ENCODE data around the gene RBMS1. TPM values are rescaled to one million over a fixed set of nuclear protein-coding genes. Genes with fewer than 3 reads are reported as not detected.

The RBMS1 gene
- total RNA-seq, 1 experiment from 2014 or later = 77.5 TPM

DNA sequence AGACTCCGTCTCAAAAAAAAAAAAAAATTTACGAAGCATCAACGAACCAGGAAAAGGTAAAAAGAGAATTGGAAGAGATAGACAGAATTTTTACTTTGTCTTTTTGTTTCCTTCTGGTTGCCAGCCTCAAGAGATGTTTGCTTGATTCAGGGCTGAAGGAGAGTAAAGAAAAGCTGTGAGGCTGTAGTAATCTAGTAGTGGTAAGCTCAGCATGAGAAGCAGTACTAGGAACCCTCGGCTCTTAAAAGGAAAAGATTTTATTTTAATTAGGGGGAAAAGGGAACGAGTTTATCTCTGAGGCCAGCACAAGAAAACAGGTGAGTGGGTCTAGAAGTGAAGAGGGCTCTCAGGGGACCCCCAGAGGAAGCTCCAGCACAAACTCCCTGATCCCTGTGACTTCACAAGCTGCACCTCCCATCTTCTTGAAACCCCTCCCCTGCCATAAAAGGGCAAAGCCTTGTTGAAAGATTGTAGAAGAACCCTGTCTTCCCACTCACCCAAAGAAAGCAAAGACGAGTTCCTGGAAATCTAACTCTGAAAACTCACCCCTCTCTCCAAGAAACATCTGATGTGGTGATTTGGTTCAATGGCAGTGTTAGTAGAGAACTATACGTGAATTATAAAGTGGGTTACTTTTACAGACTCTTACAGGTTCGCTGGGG is 8.6 kb downstream of the RBMS1 start:
- Histone ChIP-seq H4K5ac (ENCODE audit: insufficient read length, low read depth, low read length) (no peak overlapping the region), H3K4me2 (ENCODE audit: insufficient read depth, insufficient read length, low read length) (no peak overlapping the region), H3K27me3 (ENCODE audit: insufficient read depth, low read length) (no peaks in the 10 kb centered on the region), H3K23me2 (ENCODE audit: insufficient read length, low read depth, low read length, poor library complexity, severe bottlenecking) (no peaks in the 10 kb centered on the region), H2BK15ac (ENCODE audit: low read depth, low read length) (no peak overlapping the region), H2BK5ac (ENCODE audit: insufficient read length, low read length) (no peak overlapping the region), H3K4me1 (ENCODE audit: insufficient read depth, low read length) (no peaks in the 10 kb centered on the region; the same call in 1 of the 2 replicates), H3K18ac (ENCODE audit: insufficient read length, low read depth, low read length) (no peak overlapping the region), H2AK5ac (ENCODE audit: insufficient read length, low read length) (no peak overlapping the region), H3K27ac (ENCODE audit: insufficient read length, low read depth, low read length) (no peak overlapping the region), H2BK20ac (ENCODE audit: low read depth, low read length, poor library complexity, severe bottlenecking) (no peak overlapping the region), H2BK12ac (ENCODE audit: insufficient read length, low read depth, low read length) (no peak overlapping the region), H3K14ac (ENCODE audit: insufficient read depth, low read length) (no peak overlapping the region), H2BK120ac (ENCODE audit: low read depth, low read length, poor library complexity, severe bottlenecking) (no peak overlapping the region), H2AFZ (ENCODE audit: low read length) (no peak overlapping the region), H3K79me1 (ENCODE audit: insufficient read depth, low read depth, low read length, poor library complexity, severe bottlenecking) (peaks cover 3% of the 10 kb centered on the region), H4K8ac (replicated peaks; ENCODE audit: insufficient read length, low read depth, low read length) (no peak overlapping the region), H4K20me1 (ENCODE audit: control insufficient read depth, insufficient read depth, insufficient read length) (no peaks in the 10 kb centered on the region), H3K9ac (ENCODE audit: extremely low read depth, insufficient read length, low read length) (no peak overlapping the region), H3K79me2 (ENCODE audit: insufficient read depth, low read length) (peaks cover 8% of the 10 kb centered on the region), H3T11ph (ENCODE audit: low read length) (no peak overlapping the region), H3K56ac (ENCODE audit: insufficient read length, low read depth, low read length) (no peak overlapping the region), H3K23ac (ENCODE audit: insufficient read length, low read depth, low read length) (no peak overlapping the region), H3K9me3 (ENCODE audit: control insufficient read depth, low read depth, low read length) (no peaks in the 10 kb centered on the region), H3K4ac (ENCODE audit: low read depth, low read length) (no peak overlapping the region), H4K91ac (ENCODE audit: insufficient read length, low read depth, low read length) (no peak overlapping the region)
- Mint-ChIP-seq H3K36me3 (ENCODE audit: insufficient read depth in 1 of 3, low read depth in 3 of 3) (no peaks in the 10 kb centered on the region), H3K9me3 (no peaks in the 10 kb centered on the region), H3K4me1 (peaks cover 29 to 36% of the 10 kb centered on the region in 2 experiments), H3K27me3 (ENCODE audit: low read depth) (no peaks in the 10 kb centered on the region), H3K4me3 (no peak overlapping the region), H3K27ac (peak overlapping the region in 2 of 3 experiments; percentile 76 to 83; a peak in 4 of 7 replicates)
- no CpG with 5 or more reads among the region's 8 CpGs for WGBS (ENCODE audit: extremely low coverage, insufficient read length, low lambda C conversion rate)
- TF ChIP-seq, protein P1, sequence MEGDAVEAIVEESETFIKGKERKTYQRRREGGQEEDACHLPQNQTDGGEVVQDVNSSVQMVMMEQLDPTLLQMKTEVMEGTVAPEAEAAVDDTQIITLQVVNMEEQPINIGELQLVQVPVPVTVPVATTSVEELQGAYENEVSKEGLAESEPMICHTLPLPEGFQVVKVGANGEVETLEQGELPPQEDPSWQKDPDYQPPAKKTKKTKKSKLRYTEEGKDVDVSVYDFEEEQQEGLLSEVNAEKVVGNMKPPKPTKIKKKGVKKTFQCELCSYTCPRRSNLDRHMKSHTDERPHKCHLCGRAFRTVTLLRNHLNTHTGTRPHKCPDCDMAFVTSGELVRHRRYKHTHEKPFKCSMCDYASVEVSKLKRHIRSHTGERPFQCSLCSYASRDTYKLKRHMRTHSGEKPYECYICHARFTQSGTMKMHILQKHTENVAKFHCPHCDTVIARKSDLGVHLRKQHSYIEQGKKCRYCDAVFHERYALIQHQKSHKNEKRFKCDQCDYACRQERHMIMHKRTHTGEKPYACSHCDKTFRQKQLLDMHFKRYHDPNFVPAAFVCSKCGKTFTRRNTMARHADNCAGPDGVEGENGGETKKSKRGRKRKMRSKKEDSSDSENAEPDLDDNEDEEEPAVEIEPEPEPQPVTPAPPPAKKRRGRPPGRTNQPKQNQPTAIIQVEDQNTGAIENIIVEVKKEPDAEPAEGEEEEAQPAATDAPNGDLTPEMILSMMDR (conservative IDR thresholded peaks at IDR 0.05) = no peak
- no peak for DNase-seq

Measured in H9 (cell line).